ENCODE results near the gene KIF25.

The KIF25 gene

GRCh38 chr6:168037242-168037641, 39.8 kb downstream of the KIF25 start:
- Histone ChIP-seq H3K4me2 (ENCODE audit: low read depth, low read length, poor library complexity, severe bottlenecking) (no peak overlapping the region), H3F3A (ENCODE audit: insufficient read depth) (no peaks in the 10 kb centered on the region), H2AFZ (ENCODE audit: low read depth, low read length, severe bottlenecking) (no peak overlapping the region), H3K9me3 (ENCODE audit: insufficient read depth, low read length) (peaks cover 10% of the 10 kb centered on the region; the same call in 1 of the 2 replicates), H3K27me3 (ENCODE audit: low read length) (no peaks in the 10 kb centered on the region), H3K9ac (ENCODE audit: low read length) (no peak overlapping the region), H3K4me3 (ENCODE audit: insufficient read depth, low read length, poor library complexity, severe bottlenecking) (no peak overlapping the region), H3K9me2 (replicated peaks; ENCODE audit: insufficient read depth, low read length) (no peaks in the 10 kb centered on the region), H3K36me3 (ENCODE audit: low read length) (no peaks in the 10 kb centered on the region), H4K20me1 (ENCODE audit: low read depth, low read length) (no peaks in the 10 kb centered on the region), H3K79me2 (ENCODE audit: insufficient read depth, low read length) (no peaks in the 10 kb centered on the region), H3K27ac (ENCODE audit: low read depth, low read length) (no peak overlapping the region)
- TF ChIP-seq CTCF (IDR thresholded peaks at IDR 0.05; ENCODE audit: insufficient read depth, low read length, poor library complexity, severe bottlenecking) (no peak), EZH2phosphoT487 (conservative IDR thresholded peaks at IDR 0.05; ENCODE audit: low read length) (no peak)

GRCh38 chr6:168037856-168038255, 40.4 kb downstream of the KIF25 start:
- Histone ChIP-seq H3K9ac (ENCODE audit: low read length) (no peak overlapping the region), H3K27ac (ENCODE audit: low read depth, low read length) (no peak overlapping the region), H3K36me3 (ENCODE audit: low read length) (no peaks in the 10 kb centered on the region), H3K27me3 (ENCODE audit: low read length) (no peaks in the 10 kb centered on the region), H3K4me3 (ENCODE audit: insufficient read depth, low read length, poor library complexity, severe bottlenecking) (no peak overlapping the region), H3F3A (ENCODE audit: insufficient read depth) (no peaks in the 10 kb centered on the region), H3K79me2 (ENCODE audit: insufficient read depth, low read length) (no peaks in the 10 kb centered on the region), H3K9me2 (replicated peaks; ENCODE audit: insufficient read depth, low read length) (no peaks in the 10 kb centered on the region), H3K4me2 (ENCODE audit: low read depth, low read length, poor library complexity, severe bottlenecking) (no peak overlapping the region), H4K20me1 (ENCODE audit: low read depth, low read length) (no peaks in the 10 kb centered on the region), H2AFZ (ENCODE audit: low read depth, low read length, severe bottlenecking) (no peak overlapping the region), H3K9me3 (ENCODE audit: insufficient read depth, low read length) (peaks cover 10% of the 10 kb centered on the region; the same call in 1 of the 2 replicates)
- TF ChIP-seq EZH2phosphoT487 (conservative IDR thresholded peaks at IDR 0.05; ENCODE audit: low read length) (no peak), CTCF (IDR thresholded peaks at IDR 0.05; ENCODE audit: insufficient read depth, low read length, poor library complexity, severe bottlenecking) (no peak)

- no peaks in the 10 kb centered on the region for H4K20me1 ChIP-seq (ENCODE audit: low read depth, low read length)
- no peaks in the 10 kb centered on the region for H3K36me3 ChIP-seq (ENCODE audit: low read length)
- H3K27me3 ChIP-seq (ENCODE audit: low read length): no peaks in the 10 kb centered on the region
- H3K4me2 ChIP-seq (ENCODE audit: low read depth, low read length, poor library complexity, severe bottlenecking): no peak overlapping the region
- no peaks in the 10 kb centered on the region for H3F3A ChIP-seq (ENCODE audit: insufficient read depth)
- H3K9me2 ChIP-seq (replicated peaks; ENCODE audit: insufficient read depth, low read length): no peaks in the 10 kb centered on the region
- H3K4me3 ChIP-seq (ENCODE audit: insufficient read depth, low read length, poor library complexity, severe bottlenecking): no peak overlapping the region
- no peak overlapping the region for H3K9ac ChIP-seq (ENCODE audit: low read length)
- H3K27ac ChIP-seq (ENCODE audit: low read depth, low read length): no peak overlapping the region
- peaks cover 10% of the 10 kb centered on the region; the same call in 1 of the 2 replicates for H3K9me3 ChIP-seq (ENCODE audit: insufficient read depth, low read length)
- H3K79me2 ChIP-seq (ENCODE audit: insufficient read depth, low read length): no peaks in the 10 kb centered on the region
- no peak overlapping the region for H2AFZ ChIP-seq (ENCODE audit: low read depth, low read length, severe bottlenecking)
- TF ChIP-seq CTCF (IDR thresholded peaks at IDR 0.05; ENCODE audit: insufficient read depth, low read length, poor library complexity, severe bottlenecking): no peak
Measured at GRCh38 chr6:168038576-168039140, 41.2 kb downstream of the KIF25 start.

Data from SU-DHL-6 (cell line).